ENCODE measurements around the gene SLIRP.

SLIRP gene

DNA sequence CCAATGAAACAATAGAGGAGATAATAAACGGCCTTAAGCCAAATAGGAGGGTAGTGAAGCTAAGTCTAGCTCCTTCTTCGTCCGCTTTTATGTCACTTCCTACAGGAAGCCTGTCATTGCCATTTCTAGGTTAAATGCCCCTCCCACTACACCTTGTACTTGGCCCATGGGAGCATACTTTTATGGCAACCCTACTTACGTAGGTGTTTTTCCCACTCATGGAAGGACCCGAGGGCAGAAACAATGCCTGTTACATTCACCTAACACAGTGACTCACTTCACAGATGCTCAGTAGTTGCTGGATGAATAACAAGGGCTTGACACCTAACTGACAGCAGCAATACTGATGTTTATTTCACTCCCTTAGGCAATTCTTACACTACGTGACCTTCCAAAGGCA is 44.6 kb upstream of the SLIRP start:
- no peaks in the 10 kb centered on the region for H3K9me2 ChIP-seq (replicated peaks; ENCODE audit: low read depth, low read length)
- no peaks in the 10 kb centered on the region for H3K79me2 ChIP-seq (ENCODE audit: insufficient read depth, low read length)
- no peaks in the 10 kb centered on the region for H4K20me1 ChIP-seq (ENCODE audit: insufficient read depth, low read length, poor library complexity, severe bottlenecking)
- no peaks in the 10 kb centered on the region for H3K4me1 ChIP-seq (ENCODE audit: insufficient read depth, low read length, poor library complexity, severe bottlenecking)
- no peaks in the 10 kb centered on the region for H3F3A ChIP-seq (ENCODE audit: low read depth)
- H3K9me3 ChIP-seq (ENCODE audit: insufficient read depth, low read depth, low read length): no peaks in the 10 kb centered on the region
- H2AFZ ChIP-seq (ENCODE audit: low read length): no peak overlapping the region
- H3K9ac ChIP-seq (ENCODE audit: low read depth, low read length, poor library complexity, severe bottlenecking): no peak overlapping the region
- H3K27me3 ChIP-seq (ENCODE audit: insufficient read depth, low read length, poor library complexity, severe bottlenecking): no peaks in the 10 kb centered on the region
- H3K36me3 ChIP-seq (ENCODE audit: insufficient read depth, low read length): no peaks in the 10 kb centered on the region
- TF ChIP-seq CTCF (conservative IDR thresholded peaks at IDR 0.05; ENCODE audit: low read length): no peak
- no peak for TF ChIP-seq EZH2phosphoT487 (IDR thresholded peaks at IDR 0.05; ENCODE audit: borderline replicate concordance)
- H3K4me3 ChIP-seq (ENCODE audit: low read length, poor library complexity, severe bottlenecking): no peak overlapping the region
- no peak overlapping the region for H3K4me2 ChIP-seq (ENCODE audit: low read depth, low read length, poor library complexity, severe bottlenecking)

- Histone ChIP-seq H3K27me3 (ENCODE audit: insufficient read depth, low read length, poor library complexity, severe bottlenecking) (no peaks in the 10 kb centered on the region), H4K20me1 (ENCODE audit: insufficient read depth, low read length, poor library complexity, severe bottlenecking) (no peaks in the 10 kb centered on the region), H3K9ac (ENCODE audit: low read depth, low read length, poor library complexity, severe bottlenecking) (no peak overlapping the region), H3K4me2 (ENCODE audit: low read depth, low read length, poor library complexity, severe bottlenecking) (no peak overlapping the region), H3K36me3 (ENCODE audit: insufficient read depth, low read length) (no peaks in the 10 kb centered on the region; the same call in 1 of the 2 replicates), H3K4me3 (ENCODE audit: low read length, poor library complexity, severe bottlenecking) (no peak overlapping the region), H3K79me2 (ENCODE audit: insufficient read depth, low read length) (no peaks in the 10 kb centered on the region), H3K9me3 (ENCODE audit: insufficient read depth, low read depth, low read length) (no peaks in the 10 kb centered on the region), H3K4me1 (ENCODE audit: insufficient read depth, low read length, poor library complexity, severe bottlenecking) (no peaks in the 10 kb centered on the region), H3F3A (ENCODE audit: low read depth) (no peaks in the 10 kb centered on the region), H3K9me2 (replicated peaks; ENCODE audit: low read depth, low read length) (no peaks in the 10 kb centered on the region), H2AFZ (ENCODE audit: low read length) (no peak overlapping the region)
- TF ChIP-seq CTCF (conservative IDR thresholded peaks at IDR 0.05; ENCODE audit: low read length) (no peak), EZH2phosphoT487 (IDR thresholded peaks at IDR 0.05; ENCODE audit: borderline replicate concordance) (no peak)
Observed at GRCh38 chr14:77667331-77667730, 40.6 kb upstream of the SLIRP start.

GRCh38 chr14:77673193-77673592 is 34.7 kb upstream of the SLIRP start:
- Histone ChIP-seq H3K27me3 (ENCODE audit: insufficient read depth, low read length, poor library complexity, severe bottlenecking) (no peaks in the 10 kb centered on the region), H3K9me2 (replicated peaks; ENCODE audit: low read depth, low read length) (no peaks in the 10 kb centered on the region), H3K9me3 (ENCODE audit: insufficient read depth, low read depth, low read length) (no peaks in the 10 kb centered on the region), H3K9ac (ENCODE audit: low read depth, low read length, poor library complexity, severe bottlenecking) (no peak overlapping the region), H3K4me2 (ENCODE audit: low read depth, low read length, poor library complexity, severe bottlenecking) (no peak overlapping the region), H3K4me1 (ENCODE audit: insufficient read depth, low read length, poor library complexity, severe bottlenecking) (no peaks in the 10 kb centered on the region), H3K79me2 (ENCODE audit: insufficient read depth, low read length) (no peaks in the 10 kb centered on the region), H3K36me3 (ENCODE audit: insufficient read depth, low read length) (peaks cover 30% of the 10 kb centered on the region; the same call in 1 of the 2 replicates), H3F3A (ENCODE audit: low read depth) (no peaks in the 10 kb centered on the region), H4K20me1 (ENCODE audit: insufficient read depth, low read length, poor library complexity, severe bottlenecking) (no peaks in the 10 kb centered on the region), H3K4me3 (ENCODE audit: low read length, poor library complexity, severe bottlenecking) (no peak overlapping the region), H2AFZ (ENCODE audit: low read length) (no peak overlapping the region)
- TF ChIP-seq CTCF (conservative IDR thresholded peaks at IDR 0.05; ENCODE audit: low read length): no peak
- no peak for TF ChIP-seq EZH2phosphoT487 (IDR thresholded peaks at IDR 0.05; ENCODE audit: borderline replicate concordance)
